HG02678 (cell line): ENCODE results near the gene INO80E.
"Not testable (repeated sequence)": the region's sequence is repeated elsewhere in the genome, so short reads cannot be mapped to it uniquely, and the experiment has no call there.

Experiments
- ATAC-seq: cut with Tn5 transposase; IDR thresholded peaks from one replicate; pipeline ENCODE4 v1.9.1; 2021; ENCODE audit warnings: mild to moderate bottlenecking, moderate library complexity; ENCODE audit not compliant: unreplicated experiment

INO80E gene

DNA sequence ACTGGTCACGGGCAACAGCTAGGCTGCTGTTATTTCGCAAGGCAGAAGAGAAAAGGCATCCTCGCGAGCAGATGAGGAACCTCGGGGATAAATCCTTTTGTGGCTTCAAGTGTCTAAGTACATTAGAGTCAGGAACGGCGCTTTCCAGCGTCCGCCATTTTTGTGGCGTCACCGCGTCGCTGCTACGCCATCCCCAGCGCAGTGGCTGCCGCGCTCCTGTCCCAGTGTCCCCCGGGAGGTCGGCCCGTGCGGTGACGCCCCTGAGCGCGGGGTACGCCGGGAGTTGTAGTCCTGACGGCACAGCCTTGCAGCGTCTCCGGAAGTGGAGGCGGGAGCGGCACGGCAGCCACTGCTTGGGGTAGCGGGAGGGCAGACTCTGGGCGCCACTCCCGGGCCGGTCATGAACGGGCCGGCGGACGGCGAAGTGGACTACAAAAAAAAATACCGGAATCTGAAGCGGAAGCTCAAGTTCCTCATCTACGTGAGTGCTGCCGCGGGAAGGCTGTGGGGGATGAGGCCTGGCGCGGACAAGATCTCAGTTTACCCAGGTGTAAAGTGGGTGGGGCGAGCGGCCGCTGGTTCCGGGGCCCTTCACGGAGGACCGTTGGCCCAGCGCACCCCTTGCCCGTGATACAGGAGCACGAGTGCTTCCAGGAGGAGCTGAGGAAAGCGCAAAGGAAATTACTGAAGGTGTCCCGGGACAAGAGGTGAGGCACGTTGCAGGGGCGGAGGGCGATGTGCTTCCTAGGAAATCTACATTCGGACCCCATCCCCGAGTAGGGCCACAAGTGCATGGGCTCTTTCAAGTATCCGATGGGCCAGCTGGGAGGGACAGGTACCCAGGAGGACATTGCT, at the start of gene INO80E:
TSS of gene INO80E (plus strand) at position 331 of the 855 bp plus-strand sequence. CDS start at position 401, 70 bp downstream.
- ATAC-seq, result peak; percentile 92

DNA sequence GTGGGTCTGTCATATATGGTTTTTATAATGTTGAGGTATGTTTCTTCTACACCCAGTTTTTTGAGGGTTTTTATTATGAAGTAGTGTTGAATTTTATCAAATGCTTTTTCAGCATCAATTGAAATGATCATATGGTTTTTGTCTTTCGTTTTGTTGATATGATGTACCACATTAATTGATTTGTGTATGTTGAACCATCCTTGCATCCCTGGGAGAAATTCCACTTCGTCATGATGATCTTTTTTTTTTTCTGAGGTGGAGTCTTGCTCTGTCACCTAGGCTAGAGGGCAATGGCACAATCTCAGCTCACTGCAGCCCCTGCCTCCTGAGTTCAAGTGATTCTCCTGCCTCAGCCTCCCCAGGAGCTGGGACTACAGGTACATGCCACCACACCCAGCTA, 48.1 kb upstream of the INO80E start:
- no peak for ATAC-seq

- ATAC-seq, result no peak
These were observed 45.1 kb upstream of the INO80E start for GRCh38 chr16:29950806-29951461.

GRCh38 chr16:29951625-29952365, 44.2 kb upstream of the INO80E start:
- no peak for ATAC-seq

GRCh38 chr16:29958756-29959155, 37.3 kb upstream of the INO80E start:
- no peak for ATAC-seq

DNA sequence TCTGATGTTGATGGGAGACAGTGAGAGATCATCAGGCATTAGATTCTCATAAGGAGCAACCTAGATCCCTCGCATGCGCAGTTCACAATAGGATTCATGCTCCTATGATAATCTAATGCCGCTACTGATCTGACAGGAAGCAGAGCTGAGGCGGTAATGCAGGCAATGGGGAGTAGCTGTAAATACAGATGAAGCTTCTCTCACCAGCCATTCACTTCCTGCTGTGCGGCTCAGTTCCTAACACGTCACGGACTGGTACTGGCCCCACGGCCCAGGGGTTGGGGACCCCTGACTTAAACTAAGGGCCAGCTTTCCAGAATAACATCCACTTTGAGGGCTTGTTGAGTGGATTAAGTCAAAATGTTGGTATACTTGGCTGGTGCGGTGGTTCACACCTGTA, 36.7 kb upstream of the INO80E start:
- ATAC-seq, result no peak

DNA sequence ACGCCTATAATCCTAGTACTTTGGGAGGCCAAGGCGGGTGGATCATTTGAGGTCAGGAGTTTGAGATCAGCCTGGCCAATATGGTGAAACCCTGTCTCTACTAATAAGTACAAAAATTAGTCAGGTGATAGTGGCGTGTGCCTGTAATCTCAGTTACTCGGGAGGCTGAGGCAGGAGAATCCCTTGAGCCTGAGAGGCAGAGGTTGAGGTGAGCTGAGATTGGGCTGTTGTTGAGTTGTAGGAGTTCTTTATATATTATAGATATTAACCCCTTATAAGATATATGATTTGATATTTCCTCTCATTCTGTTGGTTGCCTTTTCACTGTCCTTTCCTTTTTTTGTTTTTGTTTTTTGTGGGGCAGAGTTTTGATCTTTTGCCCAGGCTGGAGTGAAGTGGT, 36.2 kb upstream of the INO80E start:
- not testable (repeated sequence) for ATAC-seq

DNA sequence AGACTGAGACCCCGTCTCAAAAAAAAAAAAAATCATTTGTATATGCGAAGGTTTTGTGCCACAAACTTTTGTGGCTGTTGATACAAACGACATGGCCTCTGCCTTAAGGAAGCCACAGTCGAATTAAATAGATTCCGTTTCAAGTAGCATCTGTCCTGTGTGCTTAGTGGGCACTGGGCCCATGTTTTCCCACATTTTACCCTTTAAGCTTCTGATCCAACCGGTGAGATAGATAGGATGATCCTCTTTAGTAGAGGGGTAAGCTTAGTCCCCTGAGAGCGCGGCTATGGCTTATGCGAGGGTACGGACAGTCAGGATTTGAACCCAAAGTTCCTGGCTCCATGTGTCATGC, 34.9 kb upstream of the INO80E start:
- no peak for ATAC-seq

GRCh38 chr16:29961479-29962343, 34.3 kb upstream of the INO80E start, which contains the start of gene TMEM219:
TSS of gene TMEM219 (plus strand) at chr16:29962079. CDS start at chr16:29963144, 1,065 bp downstream.
- peak; percentile 84 for ATAC-seq

DNA sequence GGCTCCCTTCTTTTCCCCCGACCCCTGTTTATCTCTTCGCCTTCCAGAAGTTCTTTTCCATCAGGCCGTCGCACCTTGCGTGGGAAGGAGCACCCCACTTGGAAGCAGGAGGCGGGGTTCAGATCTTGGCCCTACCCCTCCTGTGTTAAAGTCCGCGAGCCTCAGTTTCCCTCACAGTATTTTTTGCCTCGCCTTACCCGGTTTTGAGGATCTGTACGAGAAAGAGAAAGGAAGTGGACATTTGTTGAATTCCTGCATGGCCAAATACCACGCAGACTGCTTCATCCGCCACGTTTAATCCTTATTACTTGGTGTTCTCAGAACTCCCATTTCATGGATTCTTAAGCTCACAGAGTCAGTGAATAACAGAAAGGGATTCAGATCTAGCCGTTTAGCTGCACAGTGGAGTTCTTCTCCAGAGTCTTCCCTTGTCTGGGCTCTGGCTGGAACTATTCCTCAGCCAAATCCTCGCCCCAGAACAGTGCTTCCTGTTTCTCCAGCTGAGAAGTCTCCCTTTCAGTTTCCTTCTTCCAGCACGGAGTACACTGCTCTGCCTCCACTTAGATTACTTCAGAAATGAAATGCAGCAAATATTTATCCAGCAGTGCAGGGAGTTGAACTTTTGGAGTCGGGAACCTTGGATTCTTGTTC, 33.6 kb upstream of the INO80E start:
- ATAC-seq, result no peak

DNA sequence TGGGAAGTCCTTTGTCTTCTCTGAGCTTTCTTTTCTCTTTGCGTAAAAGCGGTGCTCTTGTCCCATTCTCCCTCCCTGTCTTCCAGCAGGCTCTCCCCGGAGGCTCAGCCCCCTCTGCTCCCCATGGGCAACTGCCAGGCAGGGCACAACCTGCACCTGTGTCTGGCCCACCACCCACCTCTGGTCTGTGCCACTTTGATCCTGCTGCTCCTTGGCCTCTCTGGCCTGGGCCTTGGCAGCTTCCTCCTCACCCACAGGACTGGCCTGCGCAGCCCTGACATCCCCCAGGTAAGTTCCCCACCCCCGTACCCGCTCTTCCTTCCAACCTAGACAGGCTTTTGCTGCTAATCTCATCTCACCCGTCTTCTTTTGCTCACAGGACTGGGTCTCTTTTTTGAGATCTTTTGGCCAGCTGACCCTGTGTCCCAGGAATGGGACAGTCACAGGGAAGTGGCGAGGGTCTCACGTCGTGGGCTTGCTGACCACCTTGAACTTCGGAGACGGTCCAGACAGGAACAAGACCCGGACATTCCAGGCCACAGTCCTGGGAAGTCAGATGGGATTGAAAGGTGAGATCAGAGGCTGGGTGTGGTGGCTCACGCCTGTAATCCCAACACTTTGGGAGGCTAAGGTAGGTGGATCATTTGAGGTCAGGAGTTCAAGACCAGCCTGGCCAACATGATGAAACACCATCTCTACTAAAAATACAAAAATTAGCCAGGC, 32.9 kb upstream of the INO80E start:
- no peak for ATAC-seq

GRCh38 chr16:29968205-29968604, 27.8 kb upstream of the INO80E start:
- ATAC-seq, result no peak

DNA sequence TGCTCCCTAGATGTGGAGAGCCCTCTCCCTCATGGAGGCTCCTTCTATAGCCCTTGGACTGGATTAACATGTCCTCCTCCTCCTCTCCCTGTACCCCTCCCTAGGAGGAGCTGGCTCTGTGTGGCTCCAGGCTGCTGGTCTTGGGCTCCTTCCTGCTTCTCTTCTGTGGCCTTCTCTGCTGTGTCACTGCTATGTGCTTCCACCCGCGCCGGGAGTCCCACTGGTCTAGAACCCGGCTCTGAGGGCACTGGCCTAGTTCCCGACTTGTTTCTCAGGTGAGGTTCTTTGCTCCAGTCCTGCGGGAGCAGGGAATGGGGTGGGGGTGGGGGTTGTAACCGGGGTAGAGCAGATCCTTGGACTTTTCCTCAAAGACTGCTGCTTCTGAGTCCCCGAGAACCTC, 24.7 kb upstream of the INO80E start:
- ATAC-seq, result no peak

DNA sequence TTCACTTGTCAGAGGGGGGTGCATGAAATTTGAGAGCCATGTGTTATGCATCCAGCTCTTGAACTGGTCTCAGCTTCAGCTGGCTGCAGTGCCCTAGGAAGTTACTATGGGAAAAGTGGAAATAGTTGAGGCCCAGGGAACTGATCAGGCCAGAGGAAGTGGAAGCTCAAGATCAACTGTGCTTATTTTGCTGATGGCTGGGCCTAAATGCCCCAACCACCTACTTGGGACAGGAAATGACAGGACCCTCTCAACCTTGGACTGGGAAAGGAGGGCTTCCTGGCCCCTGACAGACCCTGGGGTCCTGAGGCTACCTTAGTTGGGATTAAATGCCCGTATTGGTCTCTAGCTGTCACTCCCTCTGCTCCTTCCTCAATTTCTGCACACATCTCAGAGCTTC, 23.5 kb upstream of the INO80E start:
- ATAC-seq, result no peak

GRCh38 chr16:29972992-29973383, 23.1 kb upstream of the INO80E start:
- ATAC-seq, result no peak

GRCh38 chr16:29973384-29974246, 22.4 kb upstream of the INO80E start, which contains the start of gene TAOK2:
TSS of gene TAOK2 (plus strand) at chr16:29973868. CDS start at chr16:29977773, 3,905 bp downstream.
- peak; percentile 95 for ATAC-seq

DNA sequence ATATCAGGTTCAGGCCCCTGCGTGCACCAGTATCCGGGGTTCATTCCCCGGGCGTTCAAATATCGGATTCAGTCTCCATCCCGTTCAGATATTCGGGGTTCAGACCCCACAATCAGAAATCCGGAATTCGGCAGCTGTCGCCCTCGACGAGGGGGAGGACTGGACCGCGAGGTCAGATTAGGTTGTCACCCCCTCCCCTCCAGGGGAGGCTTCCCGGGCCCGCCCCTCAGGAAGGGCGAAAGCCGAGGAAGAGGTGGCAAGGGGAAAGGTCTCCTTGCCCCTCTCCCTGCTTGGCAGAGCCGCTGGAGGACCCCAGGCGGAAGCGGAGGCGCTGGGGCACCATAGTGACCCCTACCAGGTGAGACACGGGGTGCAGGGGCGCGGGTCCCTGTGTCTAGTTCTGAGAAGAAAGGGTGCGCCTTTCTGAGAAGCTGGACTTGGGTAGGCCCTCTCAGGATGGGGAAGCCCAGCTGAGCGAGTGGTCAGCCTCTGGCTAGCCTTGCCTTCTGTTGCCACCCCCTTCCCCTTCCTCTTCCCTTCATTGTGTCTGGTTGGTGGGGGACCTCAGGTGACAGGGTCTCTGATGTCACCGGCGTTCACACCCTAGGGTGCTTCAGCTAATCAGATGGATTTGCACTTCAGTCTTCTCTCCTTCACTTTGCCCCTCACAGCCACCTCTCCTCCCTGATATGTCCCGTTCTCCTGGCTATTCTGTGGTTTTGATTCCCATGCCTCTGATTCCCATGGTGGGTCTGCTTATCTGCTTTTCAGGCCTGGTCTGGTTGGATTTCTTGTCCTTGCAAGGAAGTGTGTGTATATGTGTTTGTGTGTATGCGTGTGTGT, 21.5 kb upstream of the INO80E start:
- no peak for ATAC-seq
